HepG2 (cell line): ENCODE results near the gene C1orf226. TPM values are rescaled to one million over a fixed set of nuclear protein-coding genes. Genes with fewer than 3 reads are reported as not detected.

ENCODE experiments used
- ATAC-seq: fragments of 200-7000 bp; cut with Tn5 transposase; 3 replicates; pipeline ENCODE4 v1.9.1; 2020; ENCODE audit warnings: mild to moderate bottlenecking, moderate library complexity
- BruUV-seq: library from RNA; stranded (reverse); fragments of 400-500 nt; replicated peaks from 2 replicates; lab custom pipeline; 2021; lab: Mats Ljungman, UMichigan
- CTCF ChIA-PET: fragments of 300-600 bp; formaldehyde crosslinking; extraction: SDS; loops from one replicate; lab custom pipeline; 2021; ENCODE audit warnings: low total read pairs, inconsistent platforms, low intra/inter-chr PET ratio; lab: Yijun Ruan, JAX
- POLR2A ChIA-PET: fragments of 350-600 bp; sonication (Branson Sonifier 250); formaldehyde crosslinking; loops from one replicate; lab custom pipeline; 2020; ENCODE audit warnings: antibody characterized with exemption, inconsistent platforms; lab: Yijun Ruan, JAX
- DNase-seq: peaks from one replicate; pipeline ENCODE4 v3.0.0-alpha.2; 2015; ENCODE audit warnings: low spot score
- FAIRE-seq: peaks from 3 replicates; lab custom pipeline; 2011; peaks lifted over from hg19 to GRCh38; lab: Jason Lieb, UNC
- H2AFZ ChIP-seq: one replicate; pipeline ENCODE4 v1.6.1; 2011; ENCODE audit warnings: low read length, inconsistent platforms
- H3K27ac ChIP-seq: fragments of 300-600 bp; 3 replicates; pipeline ENCODE4 v1.8.0; 2011; ENCODE audit warnings: mixed run types, mild to moderate bottlenecking, mixed read lengths, low read length, inconsistent platforms; ENCODE audit not compliant: insufficient read depth; ENCODE audit errors: extremely low read length
- H3K27me3 ChIP-seq, 2 experiments: fragments of 200-600 bp in 1 of 2; 2 replicates in 1 of 2; 3 replicates in 1 of 2; pipeline versions ENCODE4 v1.6.0 to v1.8.0; 2011; ENCODE audit warnings: low read length in 2 of 2, mild to moderate bottlenecking in 2 of 2, moderate library complexity in 2 of 2, inconsistent platforms in 1 of 2; ENCODE audit not compliant: insufficient read depth in 2 of 2, control insufficient read depth in 1 of 2
- H3K36me3 ChIP-seq, 2 experiments: fragments of 200-600 bp in 1 of 2; replicated peaks in 1 of 2; 2 replicates in 1 of 2; 3 replicates in 1 of 2; pipeline versions ENCODE4 v1.5.1 to v1.8.0; 2011; ENCODE audit warnings: low read length in 2 of 2, inconsistent platforms in 1 of 2; ENCODE audit not compliant: insufficient read depth in 2 of 2, control insufficient read depth in 1 of 2
- H3K4me1 ChIP-seq: 2 replicates; pipeline ENCODE4 v1.5.1; 2012; ENCODE audit warnings: low read length, inconsistent platforms; ENCODE audit not compliant: insufficient read depth
- H3K4me2 ChIP-seq: 2 replicates; pipeline ENCODE4 v1.6.0; 2011; ENCODE audit warnings: low read depth, low read length, inconsistent platforms
- H3K4me3 ChIP-seq, 3 experiments: fragments of 200-600 bp in 1 of 3; sonication (generic), shearing (Covaris generic) in 1 of 3; replicated peaks in 1 of 3; 2 replicates each; pipeline ENCODE4 v1.5.1; 2011 to 2016; ENCODE audit warnings: low read length in 3 of 3, inconsistent platforms in 2 of 3, low read depth in 2 of 3, mild to moderate bottlenecking in 2 of 3, control low read depth in 1 of 3, mixed read lengths in 1 of 3; ENCODE audit not compliant: insufficient read depth in 1 of 3
- H3K79me2 ChIP-seq: one replicate; pipeline ENCODE4 v1.6.1; 2011; ENCODE audit warnings: low read length, inconsistent platforms; ENCODE audit not compliant: insufficient read depth
- H3K9ac ChIP-seq: 2 replicates; pipeline ENCODE4 v1.6.0; 2011; ENCODE audit warnings: mild to moderate bottlenecking, low read depth, low read length, inconsistent platforms; ENCODE audit not compliant: insufficient read depth
- H3K9me3 ChIP-seq: 2 replicates; pipeline ENCODE4 v1.5.1; 2012; ENCODE audit warnings: mild to moderate bottlenecking, low read length
- H4K20me1 ChIP-seq: 2 replicates; pipeline ENCODE4 v1.6.0; 2011; ENCODE audit warnings: inconsistent platforms, mild to moderate bottlenecking, low read length, moderate library complexity; ENCODE audit not compliant: insufficient read depth
- ASH2L ChIP-seq: fragments of 300-600, 200-600 bp; sonication (generic); IDR thresholded peaks from 2 replicates; pipeline ENCODE4 v1.7.0; 2017; ENCODE audit warnings: low read depth, mild to moderate bottlenecking, moderate library complexity, mixed read lengths, low read length; ENCODE audit not compliant: insufficient read length
- FOXA3 ChIP-seq: IDR thresholded peaks from 2 replicates; pipeline ENCODE4 v1.6.1; 2016; ENCODE audit warnings: missing genetic modification reagents, missing compliant biosample characterization
- HMG20B ChIP-seq: conservative IDR thresholded peaks from 2 replicates; pipeline ENCODE4 v1.6.1; 2016; ENCODE audit warnings: missing genetic modification reagents, missing compliant biosample characterization
- KDM4B ChIP-seq: sonication (generic); formaldehyde crosslinking; IDR thresholded peaks from 2 replicates; pipeline ENCODE4 v1.4.0; 2020; ENCODE audit warnings: missing genetic modification reagents
- SP1 ChIP-seq, 2 experiments: fragments of 450-650 bp in 1 of 2; sonication (generic) in 1 of 2; formaldehyde crosslinking in 1 of 2; IDR thresholded peaks; 2 replicates each; pipeline versions ENCODE4 v1.4.0 to v1.6.1; 2016 to 2020; ENCODE audit warnings: missing genetic modification reagents in 1 of 2
- ZBTB21 ChIP-seq: sonication (generic); formaldehyde crosslinking; IDR thresholded peaks from 2 replicates; pipeline ENCODE4 v1.4.0; 2020; ENCODE audit warnings: missing genetic modification reagents
- ZGPAT ChIP-seq: IDR thresholded peaks from 2 replicates; pipeline ENCODE4 v1.6.1; 2016; ENCODE audit warnings: mild to moderate bottlenecking
- ZNF12 ChIP-seq: sonication (generic); formaldehyde crosslinking; IDR thresholded peaks from 2 replicates; pipeline ENCODE4 v1.5.0; 2020; ENCODE audit warnings: missing genetic modification reagents
- ZNF577 ChIP-seq: sonication (generic); formaldehyde crosslinking; IDR thresholded peaks from 2 replicates; pipeline ENCODE4 v1.4.0; 2020; ENCODE audit warnings: mild to moderate bottlenecking, low read depth, missing genetic modification reagents, borderline replicate concordance
- ZNF749 ChIP-seq: sonication (generic); formaldehyde crosslinking; IDR thresholded peaks from 2 replicates; pipeline ENCODE4 v1.8.0; 2022; ENCODE audit warnings: mild to moderate bottlenecking, missing genetic modification reagents, moderate library complexity, borderline replicate concordance
- ZSCAN20 ChIP-seq: sonication (generic); formaldehyde crosslinking; IDR thresholded peaks from 2 replicates; pipeline ENCODE4 v1.4.0; 2020; ENCODE audit warnings: missing genetic modification reagents, mild to moderate bottlenecking, borderline replicate concordance
- WGBS: methylation state at CpG from one replicate; pipeline ENCODE4 v1.1.6; 2017; ENCODE audit warnings: low lambda C conversion rate; 5-methylcytosine and 5-hydroxymethylcytosine counted together
- in situ Hi-C: cut with HindIII; loops from 2 replicates; pipeline ENCODE4 v1.10.0; 2017; ENCODE audit warnings: low pct_unique_long_range_greater_than_20kb; ENCODE audit not compliant: extremely low pct_ligation_motif_present
- intact Hi-C: fragments of 100-400 bp; cut with micrococcal nuclease; formaldehyde crosslinking; loops from one replicate; pipeline ENCODE4 v1.10.0; 2022; ENCODE audit not compliant: unreplicated experiment
- polyA plus RNA-seq, 8 experiments: library from polyadenylated mRNA; depleted of rRNA in 3 of 8; stranded (reverse) in 7 of 8; unstranded in 1 of 8; fragments of >200 nt; fragmentation: Illumina TruSeq in 4 of 8; extraction: Trizol in 4 of 8; gene quantifications; 2 replicates each; pipeline versions ENCODE4 v1.2.1 to v1.2.3, GENCODE V29; 2011 to 2016; ENCODE audit warnings: low read depth in 4 of 8, missing spikeins in 1 of 8, mixed read lengths in 1 of 8; ENCODE audit not compliant: insufficient read depth in 1 of 8
- total RNA-seq, 5 experiments: library from RNA; depleted of rRNA; stranded (reverse); fragments of >200 nt; fragmentation: Illumina TruSeq; extraction: Trizol; gene quantifications; 2 replicates each; pipeline ENCODE4 v1.2.3, GENCODE V29; 2016; ENCODE audit warnings: low read depth in 1 of 5
- TF ChIP-seq, protein P1 (sequence below): sonication (generic); formaldehyde crosslinking; IDR thresholded peaks from 2 replicates; pipeline ENCODE4 v1.5.1; 2020; ENCODE audit warnings: missing genetic modification reagents, mild to moderate bottlenecking, borderline replicate concordance
- TF ChIP-seq, protein P2 (sequence below): fragments of 450-650 bp; IDR thresholded peaks from 2 replicates; pipeline ENCODE4 v1.6.1; 2017; ENCODE audit warnings: mild to moderate bottlenecking
- TF ChIP-seq, protein P3 (sequence below): sonication (generic); formaldehyde crosslinking; IDR thresholded peaks from 2 replicates; pipeline ENCODE4 v1.4.0; 2020; ENCODE audit warnings: missing genetic modification reagents

Gene C1orf226
- total and polyA plus RNA-seq, 2 of the 13 experiments (the other 11 are each of a cell fraction or from before 2014, with no cell fraction given), result 4.7 to 4.9 TPM

GRCh38 chr1:162406811-162407210, 25.3 kb downstream of the C1orf226 start:
- FAIRE-seq (no peak), DNase-seq (no peak), ATAC-seq (no peak)
- Histone ChIP-seq H3K4me1 (peaks cover 9% of the 10 kb centered on the region; the same call in 1 of the 2 replicates), H3K9ac (no peak overlapping the region), H3K9me3 (no peaks in the 10 kb centered on the region), H3K79me2 (no peaks in the 10 kb centered on the region), H3K4me3 (no peak overlapping the region), H3K27me3 (peaks cover 0 to under 1% of the 10 kb centered on the region in 2 experiments; a peak in 1 of 5 replicates), H3K27ac (no peak overlapping the region), H2AFZ (no peak overlapping the region), H3K4me2 (no peak overlapping the region), H4K20me1 (no peaks in the 10 kb centered on the region), H3K36me3 (no peaks in the 10 kb centered on the region)
- intact Hi-C loops, result no loop called here
- no TSS peak for BruUV-seq
- POLR2A ChIA-PET, result no interaction called here
- TF ChIP-seq ZNF749 (CRISPR knock-in tag) (no peak), ZGPAT (no peak), ZSCAN20 (no peak), FOXA3 (CRISPR knock-in tag) (no peak), ASH2L (no peak), KDM4B (CRISPR knock-in tag) (no peak), ZBTB21 (CRISPR knock-in tag) (no peak), ZNF12 (CRISPR knock-in tag) (no peak), HMG20B (CRISPR knock-in tag) (no peak), SP1 (IDR thresholded peaks at IDR 0.05) (no peak), SP1 (CRISPR knock-in tag; IDR thresholded peaks at IDR 0.05) (no peak), ZNF577 (CRISPR knock-in tag) (no peak)
- TF ChIP-seq, protein P1, sequence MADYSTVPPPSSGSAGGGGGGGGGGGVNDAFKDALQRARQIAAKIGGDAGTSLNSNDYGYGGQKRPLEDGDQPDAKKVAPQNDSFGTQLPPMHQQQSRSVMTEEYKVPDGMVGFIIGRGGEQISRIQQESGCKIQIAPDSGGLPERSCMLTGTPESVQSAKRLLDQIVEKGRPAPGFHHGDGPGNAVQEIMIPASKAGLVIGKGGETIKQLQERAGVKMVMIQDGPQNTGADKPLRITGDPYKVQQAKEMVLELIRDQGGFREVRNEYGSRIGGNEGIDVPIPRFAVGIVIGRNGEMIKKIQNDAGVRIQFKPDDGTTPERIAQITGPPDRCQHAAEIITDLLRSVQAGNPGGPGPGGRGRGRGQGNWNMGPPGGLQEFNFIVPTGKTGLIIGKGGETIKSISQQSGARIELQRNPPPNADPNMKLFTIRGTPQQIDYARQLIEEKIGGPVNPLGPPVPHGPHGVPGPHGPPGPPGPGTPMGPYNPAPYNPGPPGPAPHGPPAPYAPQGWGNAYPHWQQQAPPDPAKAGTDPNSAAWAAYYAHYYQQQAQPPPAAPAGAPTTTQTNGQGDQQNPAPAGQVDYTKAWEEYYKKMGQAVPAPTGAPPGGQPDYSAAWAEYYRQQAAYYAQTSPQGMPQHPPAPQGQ, result no peak
- TF ChIP-seq, protein P2, sequence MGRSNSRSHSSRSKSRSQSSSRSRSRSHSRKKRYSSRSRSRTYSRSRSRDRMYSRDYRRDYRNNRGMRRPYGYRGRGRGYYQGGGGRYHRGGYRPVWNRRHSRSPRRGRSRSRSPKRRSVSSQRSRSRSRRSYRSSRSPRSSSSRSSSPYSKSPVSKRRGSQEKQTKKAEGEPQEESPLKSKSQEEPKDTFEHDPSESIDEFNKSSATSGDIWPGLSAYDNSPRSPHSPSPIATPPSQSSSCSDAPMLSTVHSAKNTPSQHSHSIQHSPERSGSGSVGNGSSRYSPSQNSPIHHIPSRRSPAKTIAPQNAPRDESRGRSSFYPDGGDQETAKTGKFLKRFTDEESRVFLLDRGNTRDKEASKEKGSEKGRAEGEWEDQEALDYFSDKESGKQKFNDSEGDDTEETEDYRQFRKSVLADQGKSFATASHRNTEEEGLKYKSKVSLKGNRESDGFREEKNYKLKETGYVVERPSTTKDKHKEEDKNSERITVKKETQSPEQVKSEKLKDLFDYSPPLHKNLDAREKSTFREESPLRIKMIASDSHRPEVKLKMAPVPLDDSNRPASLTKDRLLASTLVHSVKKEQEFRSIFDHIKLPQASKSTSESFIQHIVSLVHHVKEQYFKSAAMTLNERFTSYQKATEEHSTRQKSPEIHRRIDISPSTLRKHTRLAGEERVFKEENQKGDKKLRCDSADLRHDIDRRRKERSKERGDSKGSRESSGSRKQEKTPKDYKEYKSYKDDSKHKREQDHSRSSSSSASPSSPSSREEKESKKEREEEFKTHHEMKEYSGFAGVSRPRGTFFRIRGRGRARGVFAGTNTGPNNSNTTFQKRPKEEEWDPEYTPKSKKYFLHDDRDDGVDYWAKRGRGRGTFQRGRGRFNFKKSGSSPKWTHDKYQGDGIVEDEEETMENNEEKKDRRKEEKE, result no peak
- TF ChIP-seq, protein P3, sequence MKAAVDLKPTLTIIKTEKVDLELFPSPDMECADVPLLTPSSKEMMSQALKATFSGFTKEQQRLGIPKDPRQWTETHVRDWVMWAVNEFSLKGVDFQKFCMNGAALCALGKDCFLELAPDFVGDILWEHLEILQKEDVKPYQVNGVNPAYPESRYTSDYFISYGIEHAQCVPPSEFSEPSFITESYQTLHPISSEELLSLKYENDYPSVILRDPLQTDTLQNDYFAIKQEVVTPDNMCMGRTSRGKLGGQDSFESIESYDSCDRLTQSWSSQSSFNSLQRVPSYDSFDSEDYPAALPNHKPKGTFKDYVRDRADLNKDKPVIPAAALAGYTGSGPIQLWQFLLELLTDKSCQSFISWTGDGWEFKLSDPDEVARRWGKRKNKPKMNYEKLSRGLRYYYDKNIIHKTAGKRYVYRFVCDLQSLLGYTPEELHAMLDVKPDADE, result no peak
- CTCF ChIA-PET, result no interaction called here
- in situ Hi-C loops, result no loop called here
- 32% methylated on average over 2 of the region's 2 CpGs for WGBS
